Amniotic stem cell (primary cell): Measurements from ENCODE around the gene EIF5A.

Source experiments
- DNase-seq: peaks from one replicate; lab custom pipeline; 2025; lab: John Stamatoyannopoulos, UW

Gene EIF5A

DNA sequence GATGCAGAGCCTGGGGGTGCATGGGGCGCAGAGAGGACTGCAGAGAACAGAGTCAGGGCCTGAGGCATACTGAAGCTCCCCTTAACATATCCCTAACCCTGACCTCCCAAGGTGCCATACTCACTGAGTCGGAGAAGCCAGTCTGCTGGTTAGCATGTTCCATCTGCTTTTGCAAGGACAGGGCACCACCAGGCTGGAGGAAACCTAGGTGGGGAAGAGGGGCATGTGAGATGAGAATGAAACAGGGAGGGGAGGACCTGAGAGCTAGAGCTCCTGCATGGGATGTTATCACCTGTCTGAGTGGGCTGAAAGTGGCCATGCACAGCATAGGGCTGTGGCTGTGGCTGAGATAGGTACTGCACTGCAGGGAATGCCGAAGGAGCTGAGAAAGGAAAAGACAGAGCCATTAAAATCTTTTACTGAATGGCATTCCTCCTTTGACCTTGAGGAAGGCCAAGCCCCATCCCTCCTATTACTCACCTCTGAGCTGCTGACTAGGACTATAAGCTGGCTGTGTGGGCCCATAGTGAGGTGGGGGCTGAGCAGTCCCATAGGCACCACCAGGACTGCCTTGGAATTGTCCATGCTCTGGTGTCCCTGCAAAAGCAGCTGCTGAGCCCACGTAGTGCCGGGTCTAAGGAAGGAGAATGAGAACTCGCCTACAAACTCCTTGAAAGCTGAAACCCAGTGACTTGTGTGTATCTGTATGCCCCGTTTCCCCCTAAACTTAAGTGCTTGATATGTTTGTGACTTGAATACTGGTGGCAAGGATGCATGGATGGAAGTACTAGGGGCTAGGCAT lies 5.9 kb downstream of the EIF5A start:
- DNase-seq: no peak

GRCh38 chr17:7313890-7314718 lies 6.7 kb downstream of the EIF5A start:
- no peak for DNase-seq

DNA sequence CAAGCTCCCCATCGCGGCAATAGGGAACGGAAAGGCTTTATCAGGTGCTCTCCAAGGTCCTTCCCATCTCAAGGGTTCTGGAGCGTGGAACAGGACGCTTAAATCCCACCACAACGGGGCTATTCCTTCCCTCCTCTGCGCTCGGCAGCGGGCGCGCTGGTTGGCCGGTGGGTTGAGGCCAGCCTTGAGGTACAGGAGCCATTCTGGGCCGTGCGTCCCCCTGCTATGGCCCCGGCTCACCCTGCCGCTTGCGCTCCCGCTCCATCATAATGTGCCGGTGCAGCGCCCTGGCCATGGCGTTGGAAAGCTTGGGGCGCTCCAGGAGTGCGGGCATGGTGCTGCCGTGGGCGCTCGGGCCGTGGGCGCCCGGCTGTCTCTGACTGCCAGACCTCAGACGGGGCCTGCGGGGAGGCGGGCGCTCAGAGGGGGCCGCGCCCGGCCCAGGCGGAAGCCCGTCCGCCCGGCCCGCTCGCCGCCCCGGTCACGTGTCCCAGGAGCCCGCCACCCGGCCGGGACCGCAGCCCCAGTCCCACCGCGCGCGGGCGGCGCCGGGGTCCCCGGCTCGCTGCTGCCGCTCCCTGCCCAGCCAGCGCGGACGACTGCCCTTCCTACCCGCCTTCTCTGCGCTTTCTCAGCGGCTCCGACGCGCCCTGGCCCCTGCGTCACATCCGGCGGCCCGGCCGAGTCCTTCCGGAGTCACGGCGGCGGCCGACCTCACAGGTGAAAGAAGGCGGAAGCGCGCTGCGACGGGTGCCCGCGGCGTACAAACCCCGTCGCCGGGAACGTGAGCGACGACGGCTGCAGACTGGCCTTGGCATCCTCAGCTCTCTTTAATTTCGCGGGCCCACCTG lies 7.5 kb downstream of the EIF5A start, which contains the start of gene GPS2:
Gene GPS2, minus strand, starts transcription at position 642 of the 851 bp plus-strand sequence. Its CDS starts 308 bp downstream, at position 334.
- peak; percentile 63 for DNase-seq

GRCh38 chr17:7315570-7316235 lies 8.3 kb downstream of the EIF5A start:
- no peak for DNase-seq

DNA sequence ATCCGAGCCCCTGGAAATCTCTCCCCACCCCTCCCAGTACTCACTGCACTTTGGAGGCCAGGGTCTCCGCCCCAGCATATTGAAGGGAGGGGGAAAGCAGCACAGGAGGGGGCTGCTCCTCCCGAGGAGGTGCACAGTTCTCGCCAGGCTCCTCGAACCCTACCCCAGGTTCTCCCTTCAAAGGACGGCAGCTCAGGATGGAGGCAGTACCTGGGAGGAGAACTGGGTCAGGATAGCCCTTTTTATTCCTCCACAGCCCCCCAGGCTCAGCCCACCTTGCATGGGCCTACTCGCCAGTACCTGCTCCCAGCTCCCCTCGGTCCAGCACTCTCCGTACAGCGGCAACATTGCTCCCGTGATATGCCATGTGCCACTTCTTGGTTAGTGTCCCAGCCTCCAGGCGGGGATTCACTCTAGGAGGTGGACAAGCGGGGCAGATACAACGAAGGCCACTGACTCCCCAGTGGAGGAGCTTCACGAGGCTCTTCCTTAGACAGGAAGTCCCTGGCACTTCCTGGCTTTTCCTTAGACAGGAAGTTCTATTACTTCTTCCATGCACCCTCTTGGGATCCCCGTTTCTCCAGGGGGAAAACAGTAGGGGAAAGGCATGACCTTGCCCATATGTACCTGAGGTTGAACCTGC lies 9.9 kb downstream of the EIF5A start:
- no peak for DNase-seq

GRCh38 chr17:7318121-7318860 lies 10.9 kb downstream of the EIF5A start:
- no peak for DNase-seq

- no peak for DNase-seq
These were observed 14.0 kb downstream of the EIF5A start for GRCh38 chr17:7321466-7321865.

GRCh38 chr17:7322520-7323194 lies 15.2 kb downstream of the EIF5A start:
- DNase-seq: no peak

DNA sequence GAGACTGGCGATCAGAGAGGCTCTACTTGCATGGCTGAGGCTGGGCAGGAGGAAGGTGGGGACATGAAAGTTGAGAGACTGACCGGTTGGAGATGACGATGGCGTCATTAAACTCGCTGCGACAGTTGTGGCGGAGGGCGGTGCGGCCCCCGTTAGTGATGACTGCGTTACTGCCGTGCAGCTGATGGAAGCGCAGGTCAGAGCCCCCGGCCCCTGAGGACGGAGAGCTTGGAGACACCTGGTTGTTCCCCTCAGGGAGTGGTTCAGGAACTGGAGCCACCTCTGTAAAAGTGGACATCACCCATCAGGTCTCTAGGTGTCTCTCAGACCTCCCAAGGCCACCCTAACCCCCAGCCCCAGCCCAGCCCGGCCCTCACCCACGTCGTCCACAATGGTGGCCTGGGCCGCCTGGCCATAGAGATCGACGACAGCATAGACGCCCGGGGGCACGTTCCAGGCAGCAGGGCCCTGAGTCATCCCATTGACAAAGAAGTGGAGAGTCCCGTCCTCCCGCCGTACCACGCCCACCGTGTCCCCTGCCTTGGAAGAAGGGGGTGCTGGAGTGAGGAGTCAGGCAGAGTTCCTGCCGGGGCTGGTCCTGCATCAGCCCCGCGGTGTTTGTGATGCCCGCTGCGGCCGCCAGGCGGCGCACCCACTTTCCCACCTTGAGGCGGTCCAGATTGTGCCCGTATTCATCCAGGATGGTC lies 16.5 kb downstream of the EIF5A start:
- DNase-seq: no peak

- no peak for DNase-seq
These were observed 17.0 kb downstream of the EIF5A start for GRCh38 chr17:7324438-7324779.

GRCh38 chr17:7325031-7325528 lies 17.7 kb downstream of the EIF5A start:
- DNase-seq: no peak

- DNase-seq: no peak
These were observed 18.8 kb downstream of the EIF5A start for GRCh38 chr17:7326186-7326585.

- DNase-seq: no peak
These were observed 19.6 kb downstream of the EIF5A start for GRCh38 chr17:7327056-7327455.

DNA sequence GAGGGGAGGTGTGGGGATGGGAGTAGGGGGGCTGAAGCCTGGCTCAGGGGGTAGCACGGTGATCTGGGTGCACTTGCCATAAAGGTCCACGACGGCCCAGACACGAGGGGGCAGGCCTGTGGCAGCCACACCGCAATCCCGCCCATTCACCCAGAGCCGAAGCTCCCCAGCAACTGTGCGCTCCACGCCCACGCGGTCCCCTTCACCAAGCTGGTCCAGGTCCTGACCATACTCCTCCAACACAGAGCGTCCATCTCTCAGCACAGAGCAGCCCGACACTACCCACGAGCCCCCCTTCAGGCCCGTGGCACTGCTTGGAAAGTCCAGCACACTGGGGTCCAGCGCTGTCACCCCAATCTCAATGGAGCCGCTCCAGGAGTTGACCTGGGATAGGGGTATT lies 20.1 kb downstream of the EIF5A start:
- DNase-seq: no peak

- DNase-seq: no peak
These were observed 20.6 kb downstream of the EIF5A start for GRCh38 chr17:7328009-7328408.

- peak; percentile 45 for DNase-seq
These were observed 21.5 kb downstream of the EIF5A start, which contains the start of gene NEURL4 for GRCh38 chr17:7328840-7329373. TSS of gene NEURL4 (minus strand) at chr17:7329335. CDS start at chr17:7329312, 23 bp downstream.

GRCh38 chr17:7329374-7329996 lies 22.1 kb downstream of the EIF5A start:
- DNase-seq: peak; percentile 98

GRCh38 chr17:7329997-7330637 lies 22.7 kb downstream of the EIF5A start:
- DNase-seq: peak; percentile 67
